HepG2 (cell line): Measurements from ENCODE around the gene MTCH1.

Experiments
- ELF4 ChIP-seq: sonication (generic); formaldehyde crosslinking; IDR thresholded peaks from 2 replicates; pipeline ENCODE4 v1.5.0; 2020; ENCODE audit warnings: missing genetic modification reagents, mild to moderate bottlenecking, moderate library complexity, borderline replicate concordance
- EZH2 ChIP-seq: conservative IDR thresholded peaks from 2 replicates; pipeline ENCODE4 v1.6.1; 2012; ENCODE audit warnings: mild to moderate bottlenecking, low read depth, low read length, moderate library complexity
- FOXK1 ChIP-seq: sonication (generic); formaldehyde crosslinking; IDR thresholded peaks from 2 replicates; pipeline ENCODE4 v1.4.0; 2020; ENCODE audit warnings: low read depth, missing genetic modification reagents, borderline replicate concordance
- MIXL1 ChIP-seq: IDR thresholded peaks from 2 replicates; pipeline ENCODE4 v1.6.1; 2016
- POLR2A ChIP-seq, 2 experiments: IDR thresholded peaks; 2 replicates each; pipeline ENCODE4 v1.6.1; 2011; ENCODE audit warnings: low read depth in 2 of 2, low read length in 2 of 2, mild to moderate bottlenecking in 1 of 2, moderate library complexity in 1 of 2; ENCODE audit not compliant: insufficient read depth in 1 of 2
- RBM22 ChIP-seq: fragments of 200-400 bp; formaldehyde crosslinking; optimal IDR thresholded peaks from 2 replicates; pipeline ENCODE3; 2017; ENCODE audit warnings: mild to moderate bottlenecking, low read length, moderate library complexity
- XRCC5 ChIP-seq: fragments of 200-400 bp; formaldehyde crosslinking; optimal IDR thresholded peaks from 2 replicates; pipeline ENCODE3; 2017; ENCODE audit warnings: mild to moderate bottlenecking, low read length
- ZNF230 ChIP-seq: sonication (generic); formaldehyde crosslinking; IDR thresholded peaks from 2 replicates; pipeline ENCODE4 v1.4.0; 2020; ENCODE audit warnings: mild to moderate bottlenecking, missing genetic modification reagents
- ZNF350 ChIP-seq: sonication (generic); formaldehyde crosslinking; IDR thresholded peaks from 2 replicates; pipeline ENCODE4 v1.4.0; 2020; ENCODE audit warnings: mild to moderate bottlenecking, low read depth, missing genetic modification reagents, borderline replicate concordance
- ZNF678 ChIP-seq: sonication (generic); formaldehyde crosslinking; IDR thresholded peaks from 2 replicates; pipeline ENCODE4 v1.4.0; 2020; ENCODE audit warnings: mild to moderate bottlenecking, missing genetic modification reagents
- ZZZ3 ChIP-seq: sonication (generic); formaldehyde crosslinking; IDR thresholded peaks from 2 replicates; pipeline ENCODE4 v1.4.0; 2020; ENCODE audit warnings: missing genetic modification reagents, mild to moderate bottlenecking, borderline replicate concordance
- TF ChIP-seq, protein P1 (sequence below): IDR thresholded peaks from 2 replicates; pipeline ENCODE4 v1.6.1; 2012; ENCODE audit warnings: inconsistent platforms
- TF ChIP-seq, protein P2 (sequence below): sonication (generic); formaldehyde crosslinking; IDR thresholded peaks from 2 replicates; pipeline ENCODE4 v1.5.0; 2020; ENCODE audit warnings: mild to moderate bottlenecking, missing genetic modification reagents, moderate library complexity
- TF ChIP-seq, protein P3 (sequence below): sonication (generic); formaldehyde crosslinking; IDR thresholded peaks from 2 replicates; pipeline ENCODE4 v1.4.0; 2020; ENCODE audit warnings: mild to moderate bottlenecking, missing genetic modification reagents

DNA sequence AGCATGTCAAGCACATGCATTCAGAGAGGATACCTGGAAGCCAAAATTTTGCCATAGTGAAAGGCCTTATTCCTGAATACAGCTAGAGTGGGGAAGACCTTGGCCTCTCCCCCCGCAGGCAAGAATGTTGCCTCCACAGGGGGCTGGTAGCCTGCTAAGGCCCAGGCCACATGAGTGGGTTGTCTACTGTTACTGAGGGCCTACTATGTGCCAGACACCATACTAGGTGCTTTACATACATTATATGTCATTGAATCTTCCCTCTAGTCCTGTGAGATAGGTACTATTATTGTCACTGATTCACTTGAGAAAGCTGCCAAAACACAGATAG is 32.1 kb downstream of the MTCH1 start:
- no peak for TF ChIP-seq POLR2A (IDR thresholded peaks at IDR 0.05; ENCODE audit: insufficient read depth in 1 of 2, low read depth in 2 of 2, low read length in 2 of 2)
- TF ChIP-seq RBM22: no peak
- no peak for TF ChIP-seq ZNF350 (CRISPR knock-in tag)
- TF ChIP-seq, protein P1, sequence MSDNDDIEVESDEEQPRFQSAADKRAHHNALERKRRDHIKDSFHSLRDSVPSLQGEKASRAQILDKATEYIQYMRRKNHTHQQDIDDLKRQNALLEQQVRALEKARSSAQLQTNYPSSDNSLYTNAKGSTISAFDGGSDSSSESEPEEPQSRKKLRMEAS: no peak
- no peak for TF ChIP-seq EZH2
- TF ChIP-seq, protein P2, sequence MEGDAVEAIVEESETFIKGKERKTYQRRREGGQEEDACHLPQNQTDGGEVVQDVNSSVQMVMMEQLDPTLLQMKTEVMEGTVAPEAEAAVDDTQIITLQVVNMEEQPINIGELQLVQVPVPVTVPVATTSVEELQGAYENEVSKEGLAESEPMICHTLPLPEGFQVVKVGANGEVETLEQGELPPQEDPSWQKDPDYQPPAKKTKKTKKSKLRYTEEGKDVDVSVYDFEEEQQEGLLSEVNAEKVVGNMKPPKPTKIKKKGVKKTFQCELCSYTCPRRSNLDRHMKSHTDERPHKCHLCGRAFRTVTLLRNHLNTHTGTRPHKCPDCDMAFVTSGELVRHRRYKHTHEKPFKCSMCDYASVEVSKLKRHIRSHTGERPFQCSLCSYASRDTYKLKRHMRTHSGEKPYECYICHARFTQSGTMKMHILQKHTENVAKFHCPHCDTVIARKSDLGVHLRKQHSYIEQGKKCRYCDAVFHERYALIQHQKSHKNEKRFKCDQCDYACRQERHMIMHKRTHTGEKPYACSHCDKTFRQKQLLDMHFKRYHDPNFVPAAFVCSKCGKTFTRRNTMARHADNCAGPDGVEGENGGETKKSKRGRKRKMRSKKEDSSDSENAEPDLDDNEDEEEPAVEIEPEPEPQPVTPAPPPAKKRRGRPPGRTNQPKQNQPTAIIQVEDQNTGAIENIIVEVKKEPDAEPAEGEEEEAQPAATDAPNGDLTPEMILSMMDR (CRISPR knock-in tag): no peak
- TF ChIP-seq MIXL1 (CRISPR knock-in tag): no peak
- TF ChIP-seq, protein P3, sequence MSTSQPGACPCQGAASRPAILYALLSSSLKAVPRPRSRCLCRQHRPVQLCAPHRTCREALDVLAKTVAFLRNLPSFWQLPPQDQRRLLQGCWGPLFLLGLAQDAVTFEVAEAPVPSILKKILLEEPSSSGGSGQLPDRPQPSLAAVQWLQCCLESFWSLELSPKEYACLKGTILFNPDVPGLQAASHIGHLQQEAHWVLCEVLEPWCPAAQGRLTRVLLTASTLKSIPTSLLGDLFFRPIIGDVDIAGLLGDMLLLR: no peak
- TF ChIP-seq FOXK1 (CRISPR knock-in tag): no peak
- TF ChIP-seq XRCC5: no peak
- TF ChIP-seq ZNF230 (CRISPR knock-in tag): no peak
- TF ChIP-seq ZZZ3 (CRISPR knock-in tag): no peak
- TF ChIP-seq ZNF678 (CRISPR knock-in tag): no peak
- TF ChIP-seq ELF4: no peak
